Neuronal stem cell (in vitro differentiated cells): ENCODE measurements around the gene MAPRE3.

Source experiments
- DNase-seq: peaks from one replicate; pipeline ENCODE4 v3.0.0-alpha.2; 2013; ENCODE audit warnings: low spot score
- H2AFZ ChIP-seq: one replicate; pipeline ENCODE4 v1.6.1; 2013; ENCODE audit warnings: mild to moderate bottlenecking, low read length, inconsistent platforms
- H2AK5ac ChIP-seq: 2 replicates; pipeline ENCODE4 v1.6.1; 2013; ENCODE audit warnings: low read depth, mild to moderate bottlenecking, inconsistent platforms, low read length, moderate library complexity, mixed read lengths
- H2BK120ac ChIP-seq: 2 replicates; pipeline ENCODE4 v1.6.1; 2013; ENCODE audit warnings: low read depth, mild to moderate bottlenecking, inconsistent platforms, low read length, moderate library complexity, mixed read lengths
- H2BK12ac ChIP-seq: one replicate; pipeline ENCODE4 v1.6.1; 2013; ENCODE audit warnings: low read length, inconsistent platforms
- H2BK15ac ChIP-seq: 2 replicates; pipeline ENCODE4 v1.6.1; 2013; ENCODE audit warnings: mild to moderate bottlenecking, low read length, inconsistent platforms, mixed read lengths
- H2BK5ac ChIP-seq: one replicate; pipeline ENCODE4 v1.6.1; 2013; ENCODE audit warnings: inconsistent platforms, mild to moderate bottlenecking, low read length, moderate library complexity
- H3K14ac ChIP-seq: one replicate; pipeline ENCODE4 v1.6.1; 2013; ENCODE audit warnings: low read length, inconsistent platforms
- H3K18ac ChIP-seq: 2 replicates; pipeline ENCODE4 v1.6.1; 2013; ENCODE audit warnings: low read length, inconsistent platforms
- H3K23ac ChIP-seq: 2 replicates; pipeline ENCODE4 v1.6.1; 2013; ENCODE audit warnings: low read depth, mild to moderate bottlenecking, mixed read lengths, low read length, inconsistent platforms; ENCODE audit not compliant: poor library complexity
- H3K27ac ChIP-seq: replicated peaks from 3 replicates; pipeline ENCODE4 v1.5.1; 2013; ENCODE audit warnings: low read length, inconsistent platforms
- H3K27me3 ChIP-seq, 3 experiments: 2 replicates each; pipeline ENCODE4 v1.6.1; 2013; ENCODE audit warnings: low read length in 3 of 3, mild to moderate bottlenecking in 2 of 3, inconsistent platforms in 1 of 3, low read depth in 1 of 3, mixed read lengths in 1 of 3, moderate library complexity in 1 of 3; ENCODE audit not compliant: control insufficient read depth in 3 of 3, insufficient read depth in 3 of 3
- H3K36me3 ChIP-seq, 2 donors: replicated peaks in 1 of 2; 2 replicates each; pipeline ENCODE4 v1.6.1; 2013; ENCODE audit warnings: low read length in 2 of 2; ENCODE audit not compliant: control insufficient read depth in 2 of 2, insufficient read depth in 2 of 2
- H3K4ac ChIP-seq: 2 replicates; pipeline ENCODE4 v1.6.1; 2013; ENCODE audit warnings: inconsistent platforms, mild to moderate bottlenecking, low read length, moderate library complexity
- H3K4me1 ChIP-seq, 2 donors: 1 replicate in 1 of 2; 2 replicates in 1 of 2; pipeline ENCODE4 v1.6.1; 2013; ENCODE audit warnings: low read length in 2 of 2, low read depth in 1 of 2; ENCODE audit not compliant: control insufficient read depth in 2 of 2, insufficient read depth in 1 of 2
- H3K4me2 ChIP-seq: one replicate; pipeline ENCODE4 v1.6.1; 2013; ENCODE audit warnings: mild to moderate bottlenecking, low read length, inconsistent platforms; ENCODE audit not compliant: insufficient read depth, poor library complexity, severe bottlenecking
- H3K4me3 ChIP-seq, 2 donors: 2 replicates each; pipeline ENCODE4 v1.5.1; 2013; ENCODE audit warnings: low read length in 2 of 2, mild to moderate bottlenecking in 2 of 2, inconsistent platforms in 1 of 2, moderate library complexity in 1 of 2
- H3K79me1 ChIP-seq: one replicate; pipeline ENCODE4 v1.6.1; 2013; ENCODE audit warnings: low read depth, mild to moderate bottlenecking, inconsistent platforms, low read length, moderate library complexity
- H3K9ac ChIP-seq: one replicate; pipeline ENCODE4 v1.6.1; 2013; ENCODE audit warnings: mild to moderate bottlenecking, low read depth, low read length, inconsistent platforms; ENCODE audit not compliant: poor library complexity
- H3K9me3 ChIP-seq, 2 donors: replicated peaks in 1 of 2; 2 replicates each; pipeline versions ENCODE3 to v1.6.1; 2013; ENCODE audit warnings: low read length in 2 of 2, mild to moderate bottlenecking in 2 of 2, inconsistent platforms in 1 of 2, low read depth in 1 of 2, mixed read lengths in 1 of 2, moderate library complexity in 1 of 2; ENCODE audit not compliant: control insufficient read depth in 2 of 2, insufficient read depth in 1 of 2
- H4K8ac ChIP-seq: one replicate; pipeline ENCODE4 v1.6.1; 2013; ENCODE audit warnings: low read depth, mild to moderate bottlenecking, inconsistent platforms, low read length, moderate library complexity
- H4K91ac ChIP-seq: one replicate; pipeline ENCODE4 v1.6.1; 2013; ENCODE audit warnings: low read length, low read depth, mild to moderate bottlenecking, inconsistent platforms; ENCODE audit not compliant: poor library complexity
- WGBS, 2 donors: extraction: QIAGEN DNeasy Blood & Tissue Kit; methylation state at CpG; one replicate each; pipeline ENCODE4 v1.1.7; 2013; ENCODE audit warnings: missing lambda C conversion rate in 2 of 2, mixed read lengths in 1 of 2; ENCODE audit not compliant: insufficient read length in 2 of 2, insufficient replicate concordance in 1 of 2; ENCODE audit errors: extremely low coverage in 2 of 2; 5-methylcytosine and 5-hydroxymethylcytosine counted together

Gene MAPRE3

DNA sequence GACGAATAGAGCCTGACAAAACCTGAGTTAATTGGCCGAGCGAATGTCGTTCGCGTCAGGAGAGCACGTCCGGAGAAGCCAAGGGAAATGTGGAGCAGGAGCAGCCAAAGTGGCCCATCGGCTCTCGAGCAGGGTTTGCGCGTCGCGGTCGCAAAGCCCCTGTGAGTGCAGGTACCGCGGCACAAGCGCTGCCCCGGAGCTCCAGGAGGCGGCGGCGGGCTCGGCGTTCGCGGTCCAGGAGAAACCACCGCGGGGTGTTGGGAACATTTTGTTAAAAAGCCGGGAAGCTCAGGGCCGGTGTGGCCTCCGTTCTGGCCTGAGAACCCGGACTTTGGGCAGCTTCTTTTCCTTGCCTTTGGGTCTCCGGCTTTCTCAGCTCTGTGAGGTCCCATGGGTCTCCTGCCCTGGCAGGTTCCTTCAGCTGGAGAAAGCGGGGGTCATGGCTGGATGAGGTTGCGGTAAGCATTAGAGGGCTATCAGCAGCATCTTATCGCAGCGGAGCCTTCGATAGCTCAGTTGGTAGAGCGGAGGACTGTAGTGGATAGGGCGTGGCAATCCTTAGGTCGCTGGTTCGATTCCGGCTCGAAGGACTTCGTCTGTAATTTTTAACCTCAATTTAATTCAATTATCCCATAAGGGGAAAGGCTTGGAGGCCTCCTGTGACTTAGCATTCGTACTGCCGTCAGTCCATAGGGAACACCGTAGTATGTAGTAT lies 80.0 kb downstream of the MAPRE3 start:
- no CpG with 5 or more reads among the region's 48 CpGs for WGBS, 2 donors
- peaks cover 6% of the 10 kb centered on the region for H3K79me1 ChIP-seq
- peak overlapping the region; percentile 96 for H2AFZ ChIP-seq
- H3K4ac ChIP-seq, result no peak overlapping the region
- H3K9me3 ChIP-seq, result no peaks in the 10 kb centered on the region
- H2BK15ac ChIP-seq, result no peak overlapping the region
- H3K18ac ChIP-seq, result peak overlapping the region; percentile 97
- peak overlapping the region; percentile 90 for H3K14ac ChIP-seq
- H3K9ac ChIP-seq, result peak overlapping the region; percentile 95
- H3K27me3 ChIP-seq, result no peaks in the 10 kb centered on the region
- peaks cover 5 to 7% of the 10 kb centered on the region in 2 donors for H3K4me1 ChIP-seq
- H2BK12ac ChIP-seq, result no peak overlapping the region
- H3K4me3 ChIP-seq, result peak overlapping the region; percentile 82 to 95
- H4K91ac ChIP-seq, result peak overlapping the region; percentile 42
- H2BK5ac ChIP-seq, result peak overlapping the region; percentile 89
- no peak overlapping the region for H2AK5ac ChIP-seq
- DNase-seq, result peak; percentile 98
- H3K4me2 ChIP-seq, result peak overlapping the region; percentile 79
- peak overlapping the region; percentile 82 for H3K23ac ChIP-seq
- peak overlapping the region; percentile 86 for H3K27ac ChIP-seq
- H3K36me3 ChIP-seq, result peaks cover 24 to 27% of the 10 kb centered on the region in 2 donors
- H4K8ac ChIP-seq, result peak overlapping the region; percentile 26
- peak overlapping the region; percentile 79 for H2BK120ac ChIP-seq

DNA sequence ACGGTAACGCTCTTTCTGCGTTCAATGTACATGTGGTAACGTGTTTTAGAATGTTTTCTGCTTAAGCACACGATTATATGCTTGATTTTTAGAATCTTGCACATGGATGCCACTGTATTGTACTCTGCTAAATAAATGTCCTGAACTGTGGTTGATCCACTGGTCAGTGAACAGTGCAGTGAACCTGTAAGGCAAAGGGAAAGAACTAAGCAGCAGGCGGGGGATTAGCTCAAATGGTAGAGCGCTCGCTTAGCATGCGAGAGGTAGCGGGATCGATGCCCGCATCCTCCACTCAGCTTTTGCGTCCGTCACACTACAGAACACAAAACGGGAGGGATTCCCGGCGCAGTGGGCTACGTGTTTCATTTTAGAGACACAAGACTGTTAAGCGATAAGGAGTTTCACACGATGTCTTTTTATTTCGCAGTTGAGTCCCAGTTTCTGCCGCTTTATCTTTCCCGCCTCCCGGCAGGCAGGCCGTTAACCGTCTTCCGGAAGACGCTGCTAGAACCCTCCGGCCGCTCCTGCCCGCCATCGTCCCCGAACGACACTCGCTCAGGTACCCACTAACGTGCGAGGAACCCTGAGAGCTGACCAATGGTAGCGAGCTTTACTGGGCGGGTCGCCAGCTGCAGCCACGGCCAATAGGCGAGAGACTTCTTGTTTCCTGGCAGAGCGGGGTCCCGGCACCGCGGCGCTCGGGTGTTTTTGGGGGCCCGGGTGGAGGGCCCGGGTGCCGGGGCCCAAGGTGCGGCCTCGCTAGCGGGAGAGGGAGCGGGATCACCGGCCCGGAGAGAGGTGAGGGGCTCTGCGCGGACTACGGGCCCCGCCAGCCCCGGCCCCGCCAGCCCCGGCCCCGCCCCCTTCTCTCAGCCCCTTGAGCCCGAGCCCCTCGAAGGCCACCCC lies 80.8 kb downstream of the MAPRE3 start, which contains the start of gene AGBL5:
AGBL5 (plus strand) TSS at position 673 of the 906 bp plus-strand sequence. CDS start 1,291 bp downstream, outside the sequence.
- peaks cover 31 to 36% of the 10 kb centered on the region in 2 donors for H3K36me3 ChIP-seq
- peak within 1 kb of the TSS; percentile 82 to 95 for H3K4me3 ChIP-seq
- peak within 1 kb of the TSS; percentile 96 for H2AFZ ChIP-seq
- peak within 1 kb of the TSS; percentile 97 for H3K18ac ChIP-seq
- H3K27ac ChIP-seq, result peak within 1 kb of the TSS; percentile 86
- H3K4ac ChIP-seq, result peak within 1 kb of the TSS; percentile 70
- WGBS, 2 donors, result no CpG with 5 or more reads among the region's 67 CpGs
- peak within 1 kb of the TSS; percentile 95 for H3K9ac ChIP-seq
- no peak within 1 kb of the TSS for H4K8ac ChIP-seq
- peak within 1 kb of the TSS; percentile 22 for H2BK15ac ChIP-seq
- H3K27me3 ChIP-seq, result no peaks in the 10 kb centered on the region
- H4K91ac ChIP-seq, result no peak within 1 kb of the TSS
- H3K79me1 ChIP-seq, result peaks cover 6% of the 10 kb centered on the region
- peak within 1 kb of the TSS; percentile 89 for H2BK5ac ChIP-seq
- peak within 1 kb of the TSS; percentile 70 for H3K23ac ChIP-seq
- H2AK5ac ChIP-seq, result peak within 1 kb of the TSS; percentile 67
- H3K14ac ChIP-seq, result no peak within 1 kb of the TSS
- H2BK120ac ChIP-seq, result no peak within 1 kb of the TSS
- H3K9me3 ChIP-seq, result no peaks in the 10 kb centered on the region
- peak within 1 kb of the TSS; percentile 80 for H3K4me2 ChIP-seq
- peak; percentile 96 for DNase-seq
- peaks cover 5 to 7% of the 10 kb centered on the region in 2 donors for H3K4me1 ChIP-seq
- H2BK12ac ChIP-seq, result no peak within 1 kb of the TSS

DNA sequence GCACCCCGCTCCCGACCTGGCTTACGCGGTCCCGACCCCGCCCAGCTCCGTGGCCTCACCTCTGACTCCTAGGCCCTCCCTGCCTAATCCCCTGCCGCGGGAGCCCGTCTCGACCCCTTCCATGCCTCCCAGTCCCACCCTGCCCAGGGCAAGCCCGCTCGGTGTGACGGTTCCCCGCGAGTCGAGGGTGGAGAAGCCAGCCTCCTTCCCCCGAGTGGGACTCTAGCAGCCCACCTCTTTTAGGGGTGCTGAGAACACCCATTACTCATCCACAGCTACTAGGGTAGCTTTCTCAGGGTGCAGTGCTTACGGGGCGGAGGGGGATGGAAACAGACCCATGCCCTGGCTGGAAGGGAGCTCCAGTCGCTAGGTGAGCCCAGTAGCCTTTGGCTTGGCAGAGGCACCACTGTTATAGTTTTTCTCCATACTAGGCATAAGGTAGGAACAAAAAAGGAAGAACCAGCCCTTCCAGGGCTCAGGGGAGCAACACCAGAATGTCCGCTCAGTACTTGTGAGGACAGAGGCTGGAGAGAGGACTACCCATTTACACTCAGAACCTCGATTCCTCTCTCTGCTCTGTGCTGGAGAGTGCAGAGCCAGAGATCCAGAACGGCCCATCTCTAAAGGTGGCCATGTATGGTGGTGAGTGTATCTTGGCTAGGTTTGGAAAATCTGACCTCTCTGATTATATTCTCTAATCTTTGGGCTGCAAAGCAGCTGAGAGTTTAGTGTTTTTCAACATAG lies 81.6 kb downstream of the MAPRE3 start:
- H3K14ac ChIP-seq, result no peak overlapping the region
- no peak overlapping the region for H4K91ac ChIP-seq
- H4K8ac ChIP-seq, result no peak overlapping the region
- no peak overlapping the region for H3K27ac ChIP-seq
- peak overlapping the region; percentile 94 for H3K18ac ChIP-seq
- no CpG with 5 or more reads among the region's 24 CpGs for WGBS, 2 donors
- H2BK12ac ChIP-seq, result no peak overlapping the region
- H3K4me3 ChIP-seq, result peak overlapping the region; percentile 82 to 95
- peak overlapping the region; percentile 80 for H3K4me2 ChIP-seq
- peak overlapping the region; percentile 95 for H3K9ac ChIP-seq
- peaks cover 5 to 7% of the 10 kb centered on the region in 2 donors for H3K4me1 ChIP-seq
- no peaks in the 10 kb centered on the region for H3K27me3 ChIP-seq
- H2BK5ac ChIP-seq, result peak overlapping the region; percentile 14
- peak overlapping the region; percentile 92 for H2AFZ ChIP-seq
- H2BK15ac ChIP-seq, result peak overlapping the region; percentile 22
- no peaks in the 10 kb centered on the region for H3K9me3 ChIP-seq
- peak overlapping the region; percentile 70 for H3K4ac ChIP-seq
- no peak for DNase-seq
- H3K23ac ChIP-seq, result peak overlapping the region; percentile 70
- H2BK120ac ChIP-seq, result no peak overlapping the region
- H3K36me3 ChIP-seq, result peaks cover 35 to 44% of the 10 kb centered on the region in 2 donors
- H2AK5ac ChIP-seq, result peak overlapping the region; percentile 67
- H3K79me1 ChIP-seq, result peaks cover 6% of the 10 kb centered on the region
